ENCODE measurements around the gene BCL2L1. TPM values are rescaled to one million over a fixed set of nuclear protein-coding genes. Genes with fewer than 3 reads are reported as not detected.
A peak's percentile ranks its signal among the peaks of the same experiment; 100 is the strongest.

The BCL2L1 gene
- total and polyA plus RNA-seq, 2 donors (not counting 3 experiments of a cell fraction or from before 2014, with no cell fraction given): 78.0 to 101 TPM

GRCh38 chr20:31723069-31723318 lies 326 bp upstream of the BCL2L1 start:
- Histone ChIP-seq H3K4me2 (ENCODE audit: insufficient read depth, low read length) (peak overlapping the region; percentile 88), H3K9me3 (replicated peaks; ENCODE audit: control insufficient read depth, insufficient read depth, low read length) (no peaks in the 10 kb centered on the region), H4K20me1 (replicated peaks; ENCODE audit: control insufficient read depth, extremely low read depth, insufficient read depth, low read length) (no peaks in the 10 kb centered on the region), H3K27ac (ENCODE audit: insufficient read depth, low read depth, low read length) (peak overlapping the region; percentile 90), H2AFZ (ENCODE audit: low read depth, low read length) (peak overlapping the region; percentile 39), H3K4me3 (replicated peaks in 1 of 3; ENCODE audit: insufficient read depth in 1 of 3, low read depth in 1 of 3, low read length in 3 of 3) (peak overlapping the region; percentile 61 to 94 (median 91)), H3K9ac (replicated peaks; ENCODE audit: extremely low read depth, insufficient read depth, low read length) (peak overlapping the region; percentile 84), H3K4me1 (ENCODE audit: control insufficient read depth, extremely low read depth, insufficient read depth, low read length) (peaks cover 26% of the 10 kb centered on the region), H3K79me2 (ENCODE audit: control insufficient read depth, insufficient read depth, low read length) (peaks cover 46% of the 10 kb centered on the region), H3K27me3 (ENCODE audit: control insufficient read depth in 2 of 2, insufficient read depth in 2 of 2, low read length in 2 of 2) (no peaks in the 10 kb centered on the region), H3K9me1 (replicated peaks; ENCODE audit: control insufficient read depth, extremely low read depth, insufficient read depth, low read length) (no peaks in the 10 kb centered on the region), H3K36me3 (ENCODE audit: control insufficient read depth in 2 of 2, extremely low read depth in 1 of 2, insufficient read depth in 2 of 2, low read length in 2 of 2) (peaks cover 0 to 1% of the 10 kb centered on the region in 2 experiments)
- TSS peak; percentile 38 for BruUV-seq (replicated peaks)
- ChIA-PET CTCF (interaction anchor here (0.7 to 10.5 kb wide), 32 partner anchors 9 to 930 kb away, joined by 3 to 658 read pairs (median 9); partner anchors contain the start of gene TPX2), POLR2A (interaction anchor here (0.5 to 3.1 kb wide), 6 partner anchors 10 to 150 kb away, joined by 3 to 22 read pairs (median 8); no protein-coding TSS in a partner anchor)
- no peak for FAIRE-seq
- no peak for TF ChIP-seq GATA2 (IDR thresholded peaks at IDR 0.05; ENCODE audit: insufficient read depth, insufficient read length, low read depth, low read length)
- no peak for TF ChIP-seq EZH2 (IDR thresholded peaks at IDR 0.05; ENCODE audit: borderline replicate concordance, low read depth, low read length, severe bottlenecking)
- TF ChIP-seq MYC (IDR thresholded peaks at IDR 0.05; ENCODE audit: low read depth, low read length): no peak
- no peak for TF ChIP-seq CTCF (IDR thresholded peaks at IDR 0.05; ENCODE audit: extremely low read depth in 1 of 2, insufficient read depth in 1 of 2, low read depth in 1 of 2, low read length in 2 of 2)
- TF ChIP-seq POLR2AphosphoS5 (IDR thresholded peaks at IDR 0.05; ENCODE audit: insufficient read depth, low read depth, low read length): no peak
- no peak for TF ChIP-seq FOS (IDR thresholded peaks at IDR 0.05; ENCODE audit: borderline replicate concordance, insufficient read depth, low read length)
- TF ChIP-seq, protein P1, sequence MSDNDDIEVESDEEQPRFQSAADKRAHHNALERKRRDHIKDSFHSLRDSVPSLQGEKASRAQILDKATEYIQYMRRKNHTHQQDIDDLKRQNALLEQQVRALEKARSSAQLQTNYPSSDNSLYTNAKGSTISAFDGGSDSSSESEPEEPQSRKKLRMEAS (IDR thresholded peaks at IDR 0.05; ENCODE audit: insufficient read depth, insufficient read length): no peak
- TF ChIP-seq POLR2A (IDR thresholded peaks at IDR 0.05; ENCODE audit: low read depth, low read length): no peak
- TF ChIP-seq JUN (IDR thresholded peaks at IDR 0.05; ENCODE audit: borderline replicate concordance, insufficient read depth, insufficient read length, low read depth): no peak
- dilution Hi-C loops (cut with MboI; ENCODE audit: extremely low pct_ligation_motif_present, low sequenced_read_pairs) (no loop called here), intact Hi-C loops (cut with micrococcal nuclease) (loop anchor here (1.0 kb wide), 4 partner anchors 24 to 89 kb away; no protein-coding TSS in a partner anchor)
- DNase-seq (ENCODE audit: low read depth, low spot score): peak; percentile 70

Data from endothelial cell of umbilical vein (primary cell).